Measurements from ENCODE around the gene PRSS36.
"Not testable (repeated sequence)": the region's sequence is repeated elsewhere in the genome, so short reads cannot be mapped to it uniquely, and the experiment has no call there.

The PRSS36 gene

GRCh38 chr16:31142109-31143010, 7.5 kb downstream of the PRSS36 start:
- peaks cover 24% of the 10 kb centered on the region for H3K4me1 Mint-ChIP-seq
- no peaks in the 10 kb centered on the region for H3K36me3 Mint-ChIP-seq
- peaks cover 38% of the 10 kb centered on the region for H3K27me3 Mint-ChIP-seq
- peak overlapping the region; percentile 87 for H3K27ac Mint-ChIP-seq
- peak overlapping the region; percentile 63 for H3K4me3 Mint-ChIP-seq
- CTCF ChIA-PET = interaction anchor here (0.6 to 3.1 kb wide), 30 partner anchors 8 to 240 kb away, joined by 3 to 23 read pairs (median 4); partner anchors contain the start of genes FUS, HSD3B7, KAT8 and PRSS36
- DNase-seq = peak; percentile 99
- H3K9me3 Mint-ChIP-seq = no peaks in the 10 kb centered on the region

- peak; percentile 34 for DNase-seq
- H3K9me3 Mint-ChIP-seq = no peaks in the 10 kb centered on the region
- peak overlapping the region; percentile 87 for H3K27ac Mint-ChIP-seq
- peaks cover 24% of the 10 kb centered on the region for H3K4me1 Mint-ChIP-seq
- peaks cover 34% of the 10 kb centered on the region for H3K27me3 Mint-ChIP-seq
- CTCF ChIA-PET = interaction anchor here (0.6 to 3.1 kb wide), 28 partner anchors 9 to 241 kb away, joined by 3 to 23 read pairs (median 4); partner anchors contain the start of genes FUS, HSD3B7, KAT8 and PRSS36
- peak overlapping the region; percentile 63 for H3K4me3 Mint-ChIP-seq
- no peaks in the 10 kb centered on the region for H3K36me3 Mint-ChIP-seq
Measured at GRCh38 chr16:31141489-31142108, 8.3 kb downstream of the PRSS36 start.

- H3K9me3 Mint-ChIP-seq, DNase-seq, H3K36me3 Mint-ChIP-seq, H3K4me3 Mint-ChIP-seq: not testable (repeated sequence)
- Mint-ChIP-seq H3K27ac (peak overlapping the region; percentile 14), H3K4me1 (peaks cover 24% of the 10 kb centered on the region), H3K27me3 (peaks cover 28% of the 10 kb centered on the region)
- CTCF ChIA-PET = interaction anchor here (1.1 to 2.2 kb wide), 5 partner anchors 20 to 206 kb away, joined by 3 to 18 read pairs (median 8); partner anchors contain the start of gene HSD3B7
Measured at GRCh38 chr16:31141071-31141469, 8.8 kb downstream of the PRSS36 start.

GRCh38 chr16:31138621-31139578, 11.0 kb downstream of the PRSS36 start:
- CTCF ChIA-PET = interaction anchor here (0.6 to 0.8 kb wide), 3 partner anchors 12 to 304 kb away, joined by 3 to 4 read pairs (median 3); partner anchors contain the start of gene ZNF843
- no peak overlapping the region for H3K27ac Mint-ChIP-seq
- DNase-seq = no peak
- no peaks in the 10 kb centered on the region for H3K9me3 Mint-ChIP-seq
- no peaks in the 10 kb centered on the region for H3K36me3 Mint-ChIP-seq
- peaks cover 9% of the 10 kb centered on the region for H3K27me3 Mint-ChIP-seq
- peaks cover 18% of the 10 kb centered on the region for H3K4me1 Mint-ChIP-seq
- H3K4me3 Mint-ChIP-seq = no peak overlapping the region

GRCh38 chr16:31136822-31137499, 12.9 kb downstream of the PRSS36 start:
- H3K4me3 Mint-ChIP-seq, H3K36me3 Mint-ChIP-seq, H3K9me3 Mint-ChIP-seq, H3K27me3 Mint-ChIP-seq, H3K4me1 Mint-ChIP-seq, H3K27ac Mint-ChIP-seq, DNase-seq, CTCF ChIA-PET: not testable (repeated sequence)

- H3K4me1 Mint-ChIP-seq = peaks cover 2% of the 10 kb centered on the region
- H3K27ac Mint-ChIP-seq = no peak overlapping the region
- CTCF ChIA-PET = no interaction called here
- H3K27me3 Mint-ChIP-seq = peaks cover 3% of the 10 kb centered on the region
- no peak for DNase-seq
- H3K9me3 Mint-ChIP-seq = no peaks in the 10 kb centered on the region
- H3K4me3 Mint-ChIP-seq = no peak overlapping the region
- peaks cover 2% of the 10 kb centered on the region for H3K36me3 Mint-ChIP-seq
Measured at GRCh38 chr16:31136287-31136662, 13.6 kb downstream of the PRSS36 start.

GRCh38 chr16:31135535-31136286, 14.2 kb downstream of the PRSS36 start, which contains the start of gene PRSS8:
Gene PRSS8 (minus strand): TSS chr16:31135727. CDS start chr16:31135498, 229 bp downstream.
- Mint-ChIP-seq H3K9me3 (no peaks in the 10 kb centered on the region), H3K4me1 (peaks cover 1% of the 10 kb centered on the region), H3K27me3 (peaks cover 3% of the 10 kb centered on the region), H3K27ac (no peak within 1 kb of the TSS), H3K36me3 (peaks cover 5% of the 10 kb centered on the region), H3K4me3 (no peak within 1 kb of the TSS)
- no peak for DNase-seq
- CTCF ChIA-PET = interaction anchor here (1.0 kb wide), 1 partner anchor 17 kb away, joined by 3 read pairs; no protein-coding TSS in a partner anchor

GRCh38 chr16:31134625-31135534, 15.0 kb downstream of the PRSS36 start:
- H3K9me3 Mint-ChIP-seq = no peaks in the 10 kb centered on the region
- DNase-seq = no peak
- peaks cover 7% of the 10 kb centered on the region for H3K36me3 Mint-ChIP-seq
- CTCF ChIA-PET = interaction anchor here (0.9 to 1.0 kb wide), 2 partner anchors 16 to 150 kb away, joined by 3 to 4 read pairs; partner anchors contain the start of gene HSD3B7
- H3K4me3 Mint-ChIP-seq = no peak overlapping the region
- H3K4me1 Mint-ChIP-seq = no peaks in the 10 kb centered on the region
- peaks cover 3% of the 10 kb centered on the region for H3K27me3 Mint-ChIP-seq
- H3K27ac Mint-ChIP-seq = no peak overlapping the region

- no peak overlapping the region for H3K4me3 Mint-ChIP-seq
- no peak overlapping the region for H3K27ac Mint-ChIP-seq
- CTCF ChIA-PET = no interaction called here
- DNase-seq = no peak
- H3K27me3 Mint-ChIP-seq = peaks cover 3% of the 10 kb centered on the region
- no peaks in the 10 kb centered on the region for H3K9me3 Mint-ChIP-seq
- peaks cover under 1% of the 10 kb centered on the region for H3K4me1 Mint-ChIP-seq
- H3K36me3 Mint-ChIP-seq = peaks cover 7% of the 10 kb centered on the region
Measured at GRCh38 chr16:31134091-31134571, 15.7 kb downstream of the PRSS36 start.

GRCh38 chr16:31133046-31133501, 16.8 kb downstream of the PRSS36 start:
- CTCF ChIA-PET = no interaction called here
- Mint-ChIP-seq H3K27me3 (peaks cover 3% of the 10 kb centered on the region), H3K4me3 (no peak overlapping the region), H3K4me1 (peaks cover 8% of the 10 kb centered on the region), H3K36me3 (peaks cover 7% of the 10 kb centered on the region), H3K27ac (no peak overlapping the region), H3K9me3 (no peaks in the 10 kb centered on the region)
- no peak for DNase-seq

GRCh38 chr16:31132303-31132979, 17.4 kb downstream of the PRSS36 start:
- Mint-ChIP-seq H3K4me3 (no peak overlapping the region), H3K27ac (no peak overlapping the region), H3K36me3 (peaks cover 12% of the 10 kb centered on the region), H3K4me1 (peaks cover 11% of the 10 kb centered on the region), H3K9me3 (no peaks in the 10 kb centered on the region), H3K27me3 (peaks cover 3% of the 10 kb centered on the region)
- DNase-seq = no peak
- CTCF ChIA-PET = no interaction called here
